HCT116 (cell line): ENCODE data around the gene DIP2C.

Source experiments
- CEBPB ChIP-seq: IDR thresholded peaks from 2 replicates; pipeline ENCODE4 v1.6.1; 2012; ENCODE audit warnings: low read depth
- POLR2A ChIP-seq: IDR thresholded peaks from 2 replicates; pipeline ENCODE4 v1.7.0; 2011; ENCODE audit warnings: borderline replicate concordance; ENCODE audit not compliant: insufficient read depth, insufficient read length; ENCODE audit errors: extremely low read depth
- ZNF274 ChIP-seq: fragments of 200-500 bp; sonication (Bioruptor generic); IDR thresholded peaks from 2 replicates; pipeline ENCODE4 v1.6.1; 2014; ENCODE audit warnings: mild to moderate bottlenecking, low read depth, low read length, inconsistent platforms
- TF ChIP-seq, protein P1 (sequence below), 3 experiments: fragments of 200-600 bp in 1 of 3; sonication (generic) in 1 of 3; IDR thresholded peaks in 2 of 3; conservative IDR thresholded peaks in 1 of 3; 2 replicates each; pipeline ENCODE4 v1.5.1; 2012 to 2017; ENCODE audit warnings: low read depth in 2 of 3, low read length in 2 of 3, antibody characterized with exemption in 1 of 3, borderline replicate concordance in 1 of 3, control low read depth in 1 of 3, mild to moderate bottlenecking in 1 of 3, mixed read lengths in 1 of 3, mixed run types in 1 of 3, moderate library complexity in 1 of 3; ENCODE audit not compliant: insufficient read depth in 1 of 3

DNA sequence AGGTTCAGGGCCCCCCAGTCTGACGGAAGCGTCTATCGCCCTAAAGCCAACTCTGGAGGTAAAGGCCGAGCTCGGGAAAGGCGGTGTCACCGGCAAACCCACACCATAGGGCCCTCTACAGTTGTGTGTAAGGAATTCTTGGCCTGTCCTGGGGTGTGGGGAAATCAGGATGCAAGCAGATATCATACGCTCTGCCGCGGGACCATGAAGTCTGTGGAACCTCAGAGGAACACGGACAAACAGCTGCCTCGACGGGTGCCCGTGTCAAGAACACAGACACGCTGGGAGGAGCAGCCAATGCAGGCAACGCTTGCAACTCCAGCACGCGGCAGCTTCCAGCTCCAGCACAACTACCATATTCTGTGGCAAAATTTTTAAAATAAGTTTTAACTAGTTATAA, 157.9 kb downstream of the DIP2C start:
- TF ChIP-seq ZNF274 (no peak), POLR2A (no peak), CEBPB (no peak)
- TF ChIP-seq, protein P1, sequence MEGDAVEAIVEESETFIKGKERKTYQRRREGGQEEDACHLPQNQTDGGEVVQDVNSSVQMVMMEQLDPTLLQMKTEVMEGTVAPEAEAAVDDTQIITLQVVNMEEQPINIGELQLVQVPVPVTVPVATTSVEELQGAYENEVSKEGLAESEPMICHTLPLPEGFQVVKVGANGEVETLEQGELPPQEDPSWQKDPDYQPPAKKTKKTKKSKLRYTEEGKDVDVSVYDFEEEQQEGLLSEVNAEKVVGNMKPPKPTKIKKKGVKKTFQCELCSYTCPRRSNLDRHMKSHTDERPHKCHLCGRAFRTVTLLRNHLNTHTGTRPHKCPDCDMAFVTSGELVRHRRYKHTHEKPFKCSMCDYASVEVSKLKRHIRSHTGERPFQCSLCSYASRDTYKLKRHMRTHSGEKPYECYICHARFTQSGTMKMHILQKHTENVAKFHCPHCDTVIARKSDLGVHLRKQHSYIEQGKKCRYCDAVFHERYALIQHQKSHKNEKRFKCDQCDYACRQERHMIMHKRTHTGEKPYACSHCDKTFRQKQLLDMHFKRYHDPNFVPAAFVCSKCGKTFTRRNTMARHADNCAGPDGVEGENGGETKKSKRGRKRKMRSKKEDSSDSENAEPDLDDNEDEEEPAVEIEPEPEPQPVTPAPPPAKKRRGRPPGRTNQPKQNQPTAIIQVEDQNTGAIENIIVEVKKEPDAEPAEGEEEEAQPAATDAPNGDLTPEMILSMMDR (IDR thresholded peaks at IDR 0.05 in 2 of 3, conservative IDR thresholded peaks at IDR 0.05 in 1 of 3; ENCODE audit: borderline replicate concordance in 1 of 3, insufficient read depth in 1 of 3, low read depth in 2 of 3, low read length in 2 of 3) = no peak
